Retina (tissue), 1 donor: Measurements from ENCODE around the gene MXI1.
"Not testable (repeated sequence)": the region's sequence is repeated elsewhere in the genome, so short reads cannot be mapped to it uniquely, and the experiment has no call there.

Source experiments
- DNase-seq: peaks from one replicate; pipeline ENCODE4 v3.0.0-alpha.2; 2016

Gene MXI1

DNA sequence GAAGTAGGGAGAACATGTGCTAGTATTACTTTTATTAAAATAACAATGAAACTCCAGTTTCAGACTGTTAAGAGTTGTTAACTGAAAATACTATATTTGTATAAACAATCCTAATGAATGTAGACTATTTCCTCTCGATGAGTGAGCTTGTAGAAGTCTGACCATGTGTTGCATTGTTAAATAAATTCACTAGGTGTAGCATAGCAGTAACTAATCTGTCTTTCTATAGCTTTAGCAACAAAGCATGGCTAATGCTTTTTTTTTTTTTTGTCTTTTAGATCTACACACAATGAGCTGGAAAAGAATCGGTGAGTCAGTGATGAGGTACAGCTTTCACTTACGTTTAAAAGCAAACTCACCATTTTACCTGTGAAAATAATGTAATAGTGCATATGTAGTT lies 37.1 kb downstream of the MXI1 start:
- DNase-seq: no peak

DNA sequence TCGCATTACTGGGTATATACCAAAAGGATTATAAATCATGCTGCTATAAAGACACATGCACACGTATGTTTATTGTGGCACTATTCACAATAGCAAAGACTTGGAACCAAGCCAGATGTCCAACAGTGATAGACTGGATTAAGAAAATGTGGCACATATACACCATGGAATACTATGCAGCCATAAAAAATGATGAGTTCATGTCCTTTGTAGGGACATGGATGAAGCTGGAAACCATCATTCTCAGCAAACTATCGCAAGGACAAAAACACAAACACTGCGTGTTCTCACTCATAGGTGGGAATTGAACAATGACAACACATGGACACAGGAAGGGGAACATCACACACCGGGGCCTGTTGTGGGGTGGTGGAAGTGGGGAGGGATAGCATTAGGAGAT lies 40.4 kb downstream of the MXI1 start:
- DNase-seq: not testable (repeated sequence)

GRCh38 chr10:110249489-110249888 lies 42.1 kb downstream of the MXI1 start:
- not testable (repeated sequence) for DNase-seq

- not testable (repeated sequence) for DNase-seq
These were observed 44.0 kb downstream of the MXI1 start for GRCh38 chr10:110251392-110251791.

DNA sequence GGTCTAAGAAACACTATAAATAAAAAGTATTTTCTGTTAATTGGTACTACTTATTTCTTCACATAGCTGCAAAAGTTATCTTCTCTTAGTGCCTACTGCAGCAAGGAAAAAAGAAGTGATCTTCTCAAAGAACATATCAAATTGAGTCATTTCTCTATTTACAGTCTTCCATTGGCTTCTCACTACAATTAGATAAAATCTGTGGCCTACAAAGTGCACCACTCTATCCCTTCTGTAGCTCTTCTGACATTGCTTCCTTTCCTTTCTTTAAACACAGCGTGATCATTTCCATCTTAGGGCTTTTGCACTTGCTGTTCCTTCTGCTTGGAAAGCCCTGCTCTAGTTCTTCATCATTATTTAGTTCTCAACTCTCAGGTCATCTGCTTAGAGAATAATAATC lies 44.7 kb downstream of the MXI1 start:
- DNase-seq: no peak

GRCh38 chr10:110254467-110254866 lies 47.1 kb downstream of the MXI1 start:
- DNase-seq: no peak

GRCh38 chr10:110258542-110258941 lies 51.1 kb downstream of the MXI1 start:
- DNase-seq: no peak

DNA sequence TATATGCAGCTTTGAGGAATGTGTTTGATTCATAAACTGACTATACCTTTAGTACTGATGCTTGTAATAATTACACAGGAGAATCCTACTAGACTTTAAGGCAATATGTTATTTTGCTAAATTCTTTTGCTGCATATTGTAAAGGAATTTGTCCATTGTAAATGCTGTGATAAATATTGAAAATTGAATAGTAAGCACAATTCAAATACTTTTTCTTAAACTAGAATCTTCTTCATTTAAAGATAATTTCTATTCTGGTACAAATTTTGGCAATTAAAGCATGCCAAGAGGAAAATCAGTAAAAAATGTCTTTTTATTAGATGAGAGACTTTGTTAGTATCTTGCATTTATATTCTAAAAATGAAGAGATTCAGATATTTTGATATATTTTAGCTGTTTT lies 51.9 kb downstream of the MXI1 start:
- DNase-seq: no peak

DNA sequence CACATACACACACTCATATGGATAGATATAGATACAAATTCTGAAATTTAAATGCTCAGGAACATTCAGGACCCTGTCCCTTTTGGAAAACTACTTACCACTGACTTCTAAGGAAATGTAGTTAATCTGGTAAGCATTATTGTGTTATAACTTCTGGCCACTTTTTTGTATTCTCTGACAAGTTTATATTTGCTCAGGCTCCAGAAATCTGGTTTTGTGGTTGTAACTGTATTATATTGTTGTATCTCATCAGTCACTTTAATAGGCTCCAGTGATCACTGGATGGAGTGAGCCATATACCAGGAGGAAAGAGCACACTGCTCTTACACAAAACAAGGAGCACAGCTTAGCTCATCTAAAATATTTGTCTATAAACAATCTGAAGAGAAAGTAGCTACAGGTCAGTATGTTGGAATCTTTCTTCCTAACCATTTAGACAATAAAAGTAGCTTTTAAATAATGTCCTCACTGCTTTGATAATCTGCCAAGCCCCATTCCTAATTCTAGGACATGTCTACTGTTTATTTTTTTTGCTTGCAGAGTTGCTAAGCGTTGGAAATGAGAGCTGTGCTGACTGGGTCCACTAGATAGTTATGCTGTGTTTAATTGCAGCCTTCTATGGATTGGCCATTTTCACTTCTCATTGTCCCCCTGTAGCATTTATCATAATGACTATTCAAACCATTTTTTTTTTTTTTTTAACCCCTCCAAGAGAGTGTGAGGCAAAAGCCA lies 53.5 kb downstream of the MXI1 start:
- DNase-seq: no peak

DNA sequence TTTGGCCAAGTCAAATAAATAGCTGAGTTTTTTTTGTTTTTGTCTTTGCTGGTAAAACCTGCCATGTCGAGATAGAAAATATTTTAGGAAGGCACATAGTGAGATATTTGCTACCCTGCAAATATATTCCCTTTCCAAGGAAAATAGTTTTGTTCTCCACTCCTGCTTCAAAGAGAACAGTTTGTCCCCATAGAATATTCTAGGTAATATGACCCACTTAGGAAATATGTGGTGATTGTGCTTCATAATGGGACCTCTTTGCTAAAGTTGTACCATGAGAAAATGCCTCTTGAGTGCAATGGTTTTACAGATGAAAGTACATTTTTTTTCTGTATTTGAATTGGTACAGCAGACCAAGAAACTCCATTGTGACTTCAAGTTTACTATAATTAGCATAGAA lies 55.8 kb downstream of the MXI1 start:
- no peak for DNase-seq

DNA sequence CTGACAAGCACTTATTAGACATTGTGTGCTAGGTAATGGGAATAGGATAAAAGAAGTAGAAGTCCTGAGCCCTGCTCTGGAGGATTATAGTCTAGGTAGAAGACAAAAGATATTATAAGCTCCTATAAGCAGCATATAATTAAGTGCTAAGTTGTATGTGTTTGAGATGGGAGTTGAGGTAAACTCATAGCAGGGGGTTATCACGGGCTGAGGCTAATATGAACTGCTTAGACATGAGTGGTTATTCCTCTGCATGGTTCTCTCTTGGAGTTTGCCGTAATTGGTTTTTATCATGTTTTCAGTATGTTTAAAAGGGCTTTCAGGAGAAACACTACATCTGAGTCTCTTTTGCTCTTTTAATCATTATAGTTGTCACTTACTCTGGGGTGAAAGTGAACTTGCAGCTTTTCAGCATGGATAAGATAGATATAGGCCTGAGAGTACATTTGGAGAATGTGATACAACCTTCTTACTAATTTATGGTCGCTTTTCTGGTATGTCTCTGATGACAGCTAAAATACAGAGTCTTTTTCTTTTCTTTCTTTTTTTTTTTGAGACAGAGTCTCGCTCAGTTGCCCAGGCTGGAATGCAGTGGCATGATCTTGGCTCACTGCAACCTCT lies 58.3 kb downstream of the MXI1 start:
- no peak for DNase-seq

- no peak for DNase-seq
These were observed 59.9 kb downstream of the MXI1 start for GRCh38 chr10:110267276-110267675.

DNA sequence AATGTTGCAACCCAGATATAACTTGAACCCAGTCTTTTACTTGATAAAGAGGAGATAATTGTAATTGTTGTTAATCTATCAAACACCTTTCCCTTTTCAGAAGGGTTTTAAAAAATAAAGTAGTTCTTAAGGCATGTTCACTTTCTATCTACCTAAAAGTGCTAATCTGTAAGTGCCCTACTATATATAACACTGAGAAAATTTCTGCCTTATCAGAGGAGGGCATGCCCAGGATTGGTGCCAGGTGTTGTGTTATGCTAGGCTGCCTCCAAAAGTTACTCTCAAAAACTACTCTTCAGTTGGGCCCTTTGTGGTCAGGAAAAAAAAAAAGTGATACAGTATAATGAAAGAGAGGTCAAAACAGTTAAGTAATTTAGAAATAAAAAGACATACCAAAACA lies 61.0 kb downstream of the MXI1 start:
- DNase-seq: no peak

- no peak for DNase-seq
These were observed 61.6 kb downstream of the MXI1 start for GRCh38 chr10:110268971-110269370.

- no peak for DNase-seq
These were observed 62.2 kb downstream of the MXI1 start for GRCh38 chr10:110269374-110270318.

- not testable (repeated sequence) for DNase-seq
These were observed 65.6 kb downstream of the MXI1 start for GRCh38 chr10:110272995-110273394.

DNA sequence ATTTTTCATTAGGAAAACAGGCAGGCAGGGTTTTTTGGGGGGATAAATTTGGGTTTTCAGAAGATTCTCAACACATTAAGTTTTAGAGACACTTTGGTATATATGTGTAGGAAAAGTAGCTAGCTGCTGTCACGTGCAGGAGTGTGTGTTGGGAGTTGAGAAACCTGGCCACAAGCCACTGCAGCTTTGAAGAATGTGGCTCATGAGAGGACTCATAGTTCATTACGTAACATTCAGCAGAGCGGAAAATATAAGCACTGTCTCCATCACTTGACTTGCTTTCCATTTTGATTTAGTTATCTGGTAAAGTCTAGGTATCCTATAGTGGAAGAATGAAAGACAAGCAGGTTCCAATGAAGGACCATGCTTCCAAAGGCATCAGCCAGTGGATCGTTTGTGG lies 66.1 kb downstream of the MXI1 start:
- DNase-seq: no peak

DNA sequence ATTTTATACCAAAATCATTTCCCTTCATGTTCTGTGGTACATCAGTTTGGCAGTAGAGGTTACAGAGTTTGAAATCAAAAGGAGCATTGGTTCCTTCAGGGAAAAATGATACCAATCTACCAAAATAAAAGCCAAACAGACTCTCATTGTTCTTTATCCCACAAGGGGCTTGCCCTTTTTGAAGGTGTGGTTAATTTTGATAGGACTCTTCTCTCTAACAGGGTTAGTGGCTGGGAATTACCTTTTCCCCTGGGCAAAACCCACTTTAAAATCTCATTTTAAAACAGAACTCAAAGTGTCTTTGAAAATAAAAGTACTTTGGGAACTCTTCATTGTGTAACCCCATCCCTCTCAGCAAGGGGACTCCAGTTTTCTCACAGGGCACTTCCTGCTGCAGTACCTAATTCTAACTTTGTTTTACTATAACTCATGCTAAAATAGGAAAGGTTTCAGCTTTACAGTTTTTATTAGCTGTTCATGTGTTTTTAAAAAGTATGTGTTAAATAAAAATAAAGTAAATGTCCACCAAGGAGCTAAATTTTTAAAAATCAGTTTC lies 66.7 kb downstream of the MXI1 start:
- DNase-seq: no peak

DNA sequence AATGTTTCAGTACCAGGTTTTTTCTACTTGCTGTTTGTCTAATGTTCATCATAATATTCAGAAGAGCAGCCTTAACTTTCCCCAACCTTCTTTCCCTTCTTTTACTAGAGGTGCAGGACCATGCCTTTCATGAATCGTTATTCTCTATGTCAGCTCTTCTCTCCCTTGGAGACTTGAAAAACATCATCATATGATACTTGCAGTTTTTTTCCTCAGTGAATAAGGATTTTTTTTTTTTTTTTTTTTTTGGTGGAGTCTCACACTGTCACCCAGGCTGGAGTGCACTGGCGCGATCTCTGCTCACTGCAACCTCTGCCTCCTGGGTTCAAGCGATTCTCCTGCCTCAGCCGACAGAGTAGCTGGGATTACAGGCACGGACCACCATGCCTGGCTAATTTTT lies 67.2 kb downstream of the MXI1 start:
- no peak for DNase-seq

- DNase-seq: peak; percentile 38
These were observed 67.8 kb downstream of the MXI1 start for GRCh38 chr10:110275128-110275729.

DNA sequence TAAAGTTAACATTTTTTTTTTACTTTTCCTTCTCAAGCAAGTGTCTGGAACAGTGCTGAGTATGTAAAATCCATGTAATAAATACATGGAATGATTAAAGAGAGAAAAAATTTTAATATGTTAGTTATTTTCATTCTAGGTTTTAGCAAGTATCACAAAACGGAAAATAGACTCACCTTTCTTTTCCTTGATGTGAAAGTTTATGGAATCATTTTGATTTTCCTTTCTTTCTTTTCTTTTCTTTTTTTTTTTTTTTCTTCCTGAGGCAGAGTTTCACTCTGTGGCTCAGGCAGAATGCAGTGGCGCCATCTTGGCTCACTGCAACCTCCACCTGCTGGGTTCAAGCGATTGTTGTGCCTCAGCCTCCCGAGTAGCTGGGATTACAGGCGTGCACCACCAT lies 69.2 kb downstream of the MXI1 start:
- DNase-seq: no peak

- no peak for DNase-seq
These were observed 70.2 kb downstream of the MXI1 start for GRCh38 chr10:110277591-110277990.
